WI38 (cell line): ENCODE data around the gene LILRA1.
"Not testable (repeated sequence)": the region's sequence is repeated elsewhere in the genome, so short reads cannot be mapped to it uniquely, and the experiment has no call there.

Experiments used
- H3K4me3 ChIP-seq: 2 replicates; pipeline ENCODE4 v1.5.1; 2011; ENCODE audit warnings: low read depth, mild to moderate bottlenecking, control low read depth, low read length
- TF ChIP-seq, protein P1 (sequence below): IDR thresholded peaks from 2 replicates; pipeline ENCODE4 v1.5.1; 2012; ENCODE audit warnings: low read depth, mild to moderate bottlenecking, control low read depth, low read length

The LILRA1 gene

DNA sequence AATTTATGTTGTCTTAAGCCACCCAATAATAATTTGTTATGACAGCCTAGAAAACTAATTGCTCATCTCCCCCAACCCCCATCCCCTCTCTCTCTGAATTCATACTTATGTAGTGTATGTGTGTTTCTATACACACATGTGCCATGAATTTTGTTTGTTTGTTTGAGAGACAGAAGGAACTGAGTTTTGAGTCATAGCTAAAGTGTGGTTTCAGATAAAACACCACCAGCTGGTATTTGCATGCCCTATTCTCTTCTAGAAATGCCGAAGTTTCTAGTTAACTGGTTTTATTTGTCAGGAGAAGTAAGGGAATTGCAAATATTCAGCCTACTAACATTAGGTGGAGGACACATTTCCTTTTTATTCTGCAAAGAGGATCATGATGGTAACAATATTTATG lies 37.2 kb upstream of the LILRA1 start:
- TF ChIP-seq, protein P1, sequence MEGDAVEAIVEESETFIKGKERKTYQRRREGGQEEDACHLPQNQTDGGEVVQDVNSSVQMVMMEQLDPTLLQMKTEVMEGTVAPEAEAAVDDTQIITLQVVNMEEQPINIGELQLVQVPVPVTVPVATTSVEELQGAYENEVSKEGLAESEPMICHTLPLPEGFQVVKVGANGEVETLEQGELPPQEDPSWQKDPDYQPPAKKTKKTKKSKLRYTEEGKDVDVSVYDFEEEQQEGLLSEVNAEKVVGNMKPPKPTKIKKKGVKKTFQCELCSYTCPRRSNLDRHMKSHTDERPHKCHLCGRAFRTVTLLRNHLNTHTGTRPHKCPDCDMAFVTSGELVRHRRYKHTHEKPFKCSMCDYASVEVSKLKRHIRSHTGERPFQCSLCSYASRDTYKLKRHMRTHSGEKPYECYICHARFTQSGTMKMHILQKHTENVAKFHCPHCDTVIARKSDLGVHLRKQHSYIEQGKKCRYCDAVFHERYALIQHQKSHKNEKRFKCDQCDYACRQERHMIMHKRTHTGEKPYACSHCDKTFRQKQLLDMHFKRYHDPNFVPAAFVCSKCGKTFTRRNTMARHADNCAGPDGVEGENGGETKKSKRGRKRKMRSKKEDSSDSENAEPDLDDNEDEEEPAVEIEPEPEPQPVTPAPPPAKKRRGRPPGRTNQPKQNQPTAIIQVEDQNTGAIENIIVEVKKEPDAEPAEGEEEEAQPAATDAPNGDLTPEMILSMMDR = no peak

DNA sequence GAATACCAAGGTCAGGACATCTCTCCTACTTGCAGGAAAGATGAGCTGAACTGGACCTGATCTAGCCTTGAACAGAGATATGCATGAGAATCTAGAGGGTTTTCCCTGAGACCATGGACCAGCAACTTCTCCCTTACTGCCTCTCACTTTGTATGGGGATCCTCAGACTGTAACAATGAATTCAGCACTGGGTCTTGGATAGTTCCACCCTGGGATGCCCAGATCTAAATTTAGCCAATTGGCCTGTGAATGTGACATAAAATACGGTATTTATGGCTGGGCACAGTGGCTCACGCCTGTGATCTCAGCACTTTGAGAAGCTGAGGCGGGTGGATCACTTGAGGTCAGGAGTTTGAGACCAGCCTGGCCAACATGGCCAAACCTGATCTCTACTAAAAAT lies 35.1 kb upstream of the LILRA1 start:
- TF ChIP-seq, protein P1 = no peak
- H3K4me3 ChIP-seq = no peak overlapping the region

More for the DNA sequence above, 37.2 kb upstream of the LILRA1 start:
- H3K4me3 ChIP-seq = no peak overlapping the region

DNA sequence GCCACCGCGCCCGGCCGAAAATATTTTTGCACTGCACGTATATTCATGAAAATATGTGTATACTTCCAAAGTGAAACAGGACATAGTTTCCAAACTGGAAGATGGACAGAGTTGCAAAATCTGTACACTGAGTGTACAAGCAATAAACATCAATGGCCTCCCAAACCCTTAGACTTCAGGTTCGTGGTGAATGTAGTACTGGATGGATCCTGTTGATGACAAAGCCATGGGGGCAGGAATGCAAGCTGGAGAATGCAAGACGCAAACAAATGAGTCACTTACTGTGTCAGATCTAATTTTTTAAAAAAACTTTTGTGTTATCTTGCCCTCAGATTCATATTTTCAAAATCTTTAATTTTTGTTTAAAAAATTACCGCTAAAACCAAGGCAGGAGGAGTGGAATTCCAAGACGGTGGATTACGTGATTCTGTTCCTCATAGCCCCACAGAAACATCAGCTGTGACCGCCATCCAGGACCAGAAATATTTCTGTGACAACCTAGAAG lies 32.5 kb upstream of the LILRA1 start:
- TF ChIP-seq, protein P1 = no peak
- no peak overlapping the region for H3K4me3 ChIP-seq

DNA sequence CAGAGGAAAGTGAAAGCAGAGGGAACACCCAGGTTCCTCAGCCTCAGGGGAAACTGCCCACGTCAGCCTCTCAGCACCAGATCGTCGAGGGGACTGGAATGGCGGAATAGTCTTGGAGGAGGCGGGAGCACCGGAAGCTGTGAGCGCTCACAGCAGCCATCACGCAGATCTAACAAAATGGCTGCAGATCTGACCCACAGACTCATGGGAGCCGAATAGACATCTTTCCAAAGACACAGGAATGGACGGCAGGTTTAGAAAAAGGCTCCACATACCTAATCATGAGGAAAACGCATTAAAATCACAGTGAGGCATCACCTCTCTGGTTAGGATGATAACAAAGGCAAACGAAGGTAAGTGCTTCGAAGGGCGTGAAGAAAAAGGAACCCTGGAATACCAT lies 31.6 kb upstream of the LILRA1 start:
- no peak overlapping the region for H3K4me3 ChIP-seq
- TF ChIP-seq, protein P1 = no peak

DNA sequence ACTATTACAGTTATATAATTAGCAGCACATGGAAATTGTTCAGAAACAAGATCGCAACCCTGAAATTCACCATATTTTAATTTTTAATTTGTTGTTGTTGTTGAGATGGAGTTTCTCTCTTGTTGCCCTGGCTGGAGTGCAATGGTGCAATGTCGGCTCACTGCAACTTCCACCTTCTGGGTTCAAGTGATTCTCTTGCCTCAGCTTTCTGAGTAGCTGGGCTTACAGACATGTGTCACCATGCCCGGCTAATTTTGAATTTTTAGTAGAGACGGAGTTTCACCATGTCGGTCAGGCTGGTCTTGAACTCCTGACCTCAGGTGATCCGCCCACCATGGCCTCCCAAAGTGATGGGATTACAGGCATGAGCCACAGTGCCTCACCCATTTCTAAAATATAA lies 30.2 kb upstream of the LILRA1 start:
- H3K4me3 ChIP-seq = not testable (repeated sequence)

DNA sequence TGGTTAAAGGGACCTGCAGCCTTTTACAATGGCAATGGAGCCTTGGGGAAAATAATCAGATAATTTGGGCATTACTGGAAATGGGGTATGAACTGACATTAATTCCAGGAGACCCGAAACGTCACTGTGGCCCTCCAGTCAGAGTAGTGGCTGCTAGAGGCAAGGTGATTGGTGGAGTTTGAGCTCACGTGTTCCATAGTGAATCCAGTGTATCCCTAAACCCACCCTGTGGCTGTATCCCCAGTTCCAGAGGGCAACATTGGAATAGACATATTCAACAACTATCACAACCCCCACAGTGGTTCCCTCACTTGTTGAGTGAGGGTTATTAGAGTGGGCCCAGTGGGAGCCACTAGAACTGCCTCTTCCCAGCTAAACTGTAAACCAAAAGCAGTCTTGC lies 23.1 kb upstream of the LILRA1 start:
- no peak overlapping the region for H3K4me3 ChIP-seq
- TF ChIP-seq, protein P1 = no peak

DNA sequence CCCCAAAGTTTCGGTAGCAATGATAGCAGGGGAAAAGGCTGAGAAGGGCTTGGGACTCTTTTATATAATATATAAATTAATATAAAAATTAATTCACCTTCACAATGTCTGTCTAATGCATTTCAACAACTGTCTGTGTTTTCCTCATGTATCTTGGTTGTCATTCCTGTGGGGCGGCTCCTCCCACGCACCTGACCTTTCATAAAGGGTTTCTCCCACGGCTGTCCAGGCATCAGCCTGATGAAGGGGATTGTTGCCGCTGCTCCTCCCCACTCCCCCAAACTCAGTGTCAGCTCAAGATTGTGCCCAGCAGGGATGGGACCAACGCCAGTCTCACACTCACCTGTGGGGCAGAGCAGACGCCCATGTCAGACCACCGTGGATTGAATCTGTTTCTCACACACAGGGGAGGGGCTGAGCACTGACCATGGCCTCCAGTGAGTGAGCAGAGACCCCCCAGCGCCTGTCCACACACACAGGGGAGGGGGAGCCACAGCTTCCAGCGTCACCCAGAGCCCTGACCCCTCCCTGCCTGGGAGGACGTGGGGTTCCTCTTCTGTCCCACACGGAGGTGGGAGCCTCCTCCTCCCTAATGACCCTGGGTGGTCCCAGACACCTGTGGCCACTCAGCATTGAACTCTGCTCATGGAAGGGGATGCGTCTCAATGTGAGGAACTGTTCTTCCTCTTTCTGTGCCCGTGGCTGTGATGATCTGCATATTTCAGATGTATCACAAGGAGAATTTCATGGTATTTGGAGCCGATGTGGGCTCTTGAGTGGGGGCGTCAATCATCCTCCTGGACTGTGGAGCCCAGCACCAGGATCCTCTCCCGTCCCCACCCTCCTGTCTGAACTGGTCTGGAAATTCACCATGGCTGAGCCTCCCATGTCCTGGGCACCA lies 21.5 kb upstream of the LILRA1 start:
- not testable (repeated sequence) for H3K4me3 ChIP-seq

DNA sequence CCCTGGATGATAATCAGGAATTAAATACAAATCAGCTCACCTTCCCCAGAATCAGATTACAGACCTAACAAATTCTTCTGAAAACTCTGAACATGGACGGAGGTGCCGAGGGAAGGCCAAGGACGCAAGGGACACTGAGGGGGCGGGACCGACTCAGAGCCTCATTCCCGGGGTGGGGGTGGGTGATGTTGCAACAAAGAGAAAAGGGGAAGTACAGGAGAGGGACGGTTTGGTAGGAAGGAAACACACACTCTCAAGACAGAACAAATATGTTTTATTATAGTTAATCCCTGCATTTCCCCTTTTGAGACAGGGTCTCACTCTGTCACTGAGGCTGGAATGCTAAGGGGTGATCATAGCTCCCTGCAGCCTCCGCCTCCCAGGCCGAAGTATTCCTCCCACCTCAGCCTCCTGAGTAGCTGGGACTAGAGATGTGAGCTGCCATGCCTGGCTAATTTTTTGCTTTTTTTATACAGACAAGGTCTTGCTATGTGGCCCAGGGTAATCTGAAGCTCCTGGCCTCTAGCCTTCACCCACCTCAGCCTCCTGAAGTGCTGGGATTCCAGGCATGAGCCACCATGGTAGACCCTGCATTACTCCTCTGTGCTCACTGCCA lies 20.6 kb upstream of the LILRA1 start:
- no peak overlapping the region for H3K4me3 ChIP-seq
- TF ChIP-seq, protein P1 = no peak
